Measurements from ENCODE around the gene IST1. TPM values are rescaled to one million over a fixed set of nuclear protein-coding genes. Genes with fewer than 3 reads are reported as not detected.
A peak's percentile ranks its signal among the peaks of the same experiment; 100 is the strongest.

Gene IST1
- total RNA-seq, result 100 to 1,000 TPM; 206 to 209 TPM

DNA sequence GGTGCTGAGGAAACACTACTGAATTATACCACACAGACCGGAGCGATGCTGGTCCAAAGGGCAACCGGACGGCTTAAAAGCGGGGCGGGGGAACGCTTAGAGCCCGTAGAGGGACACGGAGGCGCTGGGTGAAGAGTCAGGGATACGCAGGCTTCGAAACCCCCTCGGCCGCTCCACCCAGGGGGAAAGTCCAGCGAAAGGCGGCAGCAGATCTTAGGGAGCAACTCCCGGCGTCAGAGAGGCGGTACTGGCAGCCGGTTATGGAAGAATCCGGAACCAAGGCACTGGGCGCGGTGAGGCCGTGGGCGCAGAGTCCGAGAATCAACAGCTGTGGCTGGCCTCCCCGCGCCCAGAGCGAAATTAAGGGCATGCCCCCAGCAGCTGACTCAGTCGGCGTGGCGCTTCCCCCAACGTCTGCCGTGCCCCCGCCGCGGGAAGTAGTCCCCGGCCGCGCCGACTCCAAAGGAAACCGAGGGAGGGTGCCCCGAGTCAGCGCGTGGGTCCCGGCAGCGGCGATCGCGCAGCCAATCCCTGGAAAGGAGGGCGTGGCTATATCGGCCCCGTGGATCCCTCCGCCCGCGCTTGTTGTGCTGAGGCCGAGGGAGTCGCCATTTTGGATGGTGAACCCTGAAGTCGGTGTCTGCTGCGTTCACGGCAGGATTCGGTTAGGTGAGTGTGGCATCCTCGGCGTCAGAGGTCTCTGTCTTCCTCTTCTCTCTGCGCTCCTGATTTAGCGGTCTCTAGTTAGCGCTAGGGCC is at the start of gene IST1:
Gene IST1 (plus strand): TSS at position 611 of the 758 bp plus-strand sequence. CDS start 20,110 bp downstream, outside the sequence.
- Mint-ChIP-seq H3K27ac (peak within 1 kb of the TSS; percentile 97), H3K9me3 (ENCODE audit: low read depth) (no peaks in the 10 kb centered on the region), H3K27me3 (no peaks in the 10 kb centered on the region), H3K4me1 (peaks cover 30% of the 10 kb centered on the region), H3K4me3 (peak within 1 kb of the TSS; percentile 98), H3K36me3 (peaks cover 7% of the 10 kb centered on the region)
- ATAC-seq, result peak; percentile 95
- DNase-seq, result peak; percentile 99
- CTCF ChIA-PET, result interaction anchor here (1.0 to 7.5 kb wide), 4 partner anchors 10 to 66 kb away, joined by 3 to 92 read pairs (median 4); partner anchors contain the start of gene ZNF821

DNA sequence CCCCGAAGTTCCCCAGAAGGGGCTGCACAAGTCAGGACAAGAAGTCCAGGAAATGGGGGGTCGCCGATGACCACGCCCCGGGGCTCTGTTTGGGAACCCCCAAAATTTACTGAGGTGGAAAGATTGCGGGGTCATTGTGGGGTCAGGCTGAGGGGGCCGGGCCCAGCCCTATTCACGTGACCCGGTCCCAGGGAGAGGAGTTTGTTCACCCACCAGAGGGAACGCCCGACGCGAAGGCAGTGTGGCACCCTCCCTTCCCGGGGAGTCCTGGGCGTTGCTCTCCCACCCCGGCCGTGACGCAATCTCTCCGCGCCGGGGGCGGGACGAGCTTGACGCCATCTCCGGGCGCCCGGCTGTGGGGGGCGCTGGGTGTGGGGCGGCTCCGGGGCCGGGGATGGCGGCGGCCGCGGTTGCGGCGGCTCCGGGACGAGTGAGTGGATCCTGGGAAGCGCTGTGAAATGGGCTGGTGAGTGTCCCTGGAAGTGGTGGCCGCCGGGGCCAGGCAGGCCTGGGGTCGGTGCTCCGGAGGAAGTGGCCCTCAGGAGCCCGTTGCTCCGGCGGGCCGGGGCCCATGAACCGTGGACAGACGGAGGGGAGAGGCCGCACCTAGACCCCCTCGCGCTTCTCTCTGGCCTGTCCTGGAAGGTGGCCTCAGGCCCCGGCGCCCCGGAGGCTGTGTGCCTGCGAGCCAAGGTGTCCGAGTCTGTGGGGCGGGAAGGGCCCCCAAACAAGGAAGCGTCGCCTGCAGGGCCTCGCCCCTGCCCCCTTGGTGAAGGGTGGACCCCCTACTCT is 49.5 kb upstream of the IST1 start, which contains the start of gene ATXN1L:
Gene ATXN1L (plus strand): TSS at position 338 of the 792 bp plus-strand sequence. CDS start 3,765 bp downstream, outside the sequence.
- H3K4me1 Mint-ChIP-seq, result peaks cover 55% of the 10 kb centered on the region
- no peaks in the 10 kb centered on the region for H3K9me3 Mint-ChIP-seq (ENCODE audit: low read depth)
- H3K27ac Mint-ChIP-seq, result peak within 1 kb of the TSS; percentile 95
- H3K4me3 Mint-ChIP-seq, result peak within 1 kb of the TSS; percentile 86
- ATAC-seq (peak; percentile 94), DNase-seq (peak; percentile 95)
- CTCF ChIA-PET, result interaction anchor here (0.8 to 3.5 kb wide), 6 partner anchors 12 to 116 kb away, joined by 3 to 29 read pairs (median 3); partner anchors contain the start of genes AP1G1, IST1 and ZNF821
- peaks cover 24% of the 10 kb centered on the region for H3K36me3 Mint-ChIP-seq
- no peaks in the 10 kb centered on the region for H3K27me3 Mint-ChIP-seq

DNA sequence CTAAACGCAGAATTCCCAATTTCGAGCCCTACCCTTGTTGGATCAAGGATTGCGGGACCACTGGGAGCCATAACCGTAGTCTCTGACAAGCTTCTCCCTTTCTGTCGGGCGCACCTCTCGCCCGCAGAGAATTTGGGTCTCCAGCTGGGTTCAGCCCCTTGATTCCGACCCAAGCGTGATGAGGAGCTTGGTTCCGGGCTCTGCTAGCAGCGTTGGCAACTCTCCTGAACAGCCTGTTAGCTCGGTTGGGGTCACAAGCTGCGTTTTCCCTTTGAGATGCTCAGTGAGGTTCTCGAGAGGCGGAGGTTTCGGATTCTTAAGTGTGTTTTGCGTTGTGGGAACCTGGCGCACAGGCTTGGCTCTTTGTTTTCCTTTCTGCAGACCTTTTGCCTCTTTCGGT is 48.9 kb upstream of the IST1 start:
- Mint-ChIP-seq H3K4me1 (peaks cover 55% of the 10 kb centered on the region), H3K27me3 (no peaks in the 10 kb centered on the region), H3K36me3 (peaks cover 30% of the 10 kb centered on the region), H3K27ac (peak overlapping the region; percentile 95), H3K9me3 (ENCODE audit: low read depth) (no peaks in the 10 kb centered on the region), H3K4me3 (peak overlapping the region; percentile 86)
- ATAC-seq, result no peak
- CTCF ChIA-PET, result interaction anchor here (0.8 to 3.5 kb wide), 6 partner anchors 12 to 115 kb away, joined by 3 to 29 read pairs (median 3); partner anchors contain the start of genes AP1G1, IST1 and ZNF821
- DNase-seq, result peak; percentile 47

DNA sequence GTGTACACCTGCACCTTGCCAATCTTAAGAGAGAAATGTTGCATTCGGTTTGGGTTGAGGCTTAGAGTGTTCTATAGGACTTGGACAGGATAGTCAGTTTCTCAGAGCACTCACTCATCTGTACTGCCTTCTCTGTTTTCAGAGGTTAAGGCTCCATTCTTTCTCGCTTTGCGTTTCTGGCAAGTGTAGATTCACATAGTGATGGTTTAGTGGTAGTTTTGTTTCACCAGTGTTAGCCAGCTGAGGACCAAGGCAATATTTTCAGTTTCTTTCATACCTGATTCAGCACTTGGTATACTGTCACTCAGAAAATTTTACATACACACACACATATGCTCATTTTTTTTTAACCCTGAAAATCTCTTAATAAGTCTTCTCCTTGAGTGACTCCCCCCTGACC is 48.2 kb upstream of the IST1 start:
- Mint-ChIP-seq H3K27me3 (no peaks in the 10 kb centered on the region), H3K4me3 (peak overlapping the region; percentile 86), H3K36me3 (peaks cover 31% of the 10 kb centered on the region), H3K4me1 (peaks cover 56% of the 10 kb centered on the region), H3K27ac (peak overlapping the region; percentile 95), H3K9me3 (ENCODE audit: low read depth) (no peaks in the 10 kb centered on the region)
- ATAC-seq, result no peak
- CTCF ChIA-PET, result interaction anchor here (1.0 to 3.5 kb wide), 4 partner anchors 11 to 115 kb away, joined by 3 to 29 read pairs (median 6); partner anchors contain the start of gene ZNF821
- DNase-seq, result no peak

DNA sequence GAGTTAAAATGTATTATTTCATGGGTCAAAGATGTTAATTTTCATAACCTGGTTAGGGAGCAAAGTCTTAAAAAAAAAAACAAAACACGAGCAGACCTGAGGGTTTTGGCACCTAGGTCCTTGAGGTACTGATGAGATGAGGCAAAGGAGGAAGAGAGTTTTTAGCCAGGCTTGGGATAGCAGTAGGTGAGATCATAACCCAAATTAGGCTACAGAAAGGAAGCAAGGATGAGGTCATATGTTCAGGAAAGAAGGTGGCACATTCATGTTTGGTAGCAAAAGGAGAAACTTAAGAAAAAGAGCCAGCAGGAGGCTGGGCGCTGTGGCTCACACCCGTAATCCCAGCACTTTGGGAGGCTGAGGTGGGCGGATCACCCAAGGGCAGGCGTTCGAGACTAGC is 46.7 kb upstream of the IST1 start:
- peaks cover 57% of the 10 kb centered on the region for H3K4me1 Mint-ChIP-seq
- DNase-seq, result no peak
- no peak for ATAC-seq
- H3K4me3 Mint-ChIP-seq, result no peak overlapping the region
- peaks cover 34% of the 10 kb centered on the region for H3K36me3 Mint-ChIP-seq
- peak overlapping the region; percentile 13 for H3K27ac Mint-ChIP-seq
- no peaks in the 10 kb centered on the region for H3K27me3 Mint-ChIP-seq
- H3K9me3 Mint-ChIP-seq (ENCODE audit: low read depth), result no peaks in the 10 kb centered on the region
- CTCF ChIA-PET, result interaction anchor here (1.0 to 1.6 kb wide), 3 partner anchors 14 to 35 kb away, joined by 3 read pairs; partner anchors contain the start of gene ZNF821

DNA sequence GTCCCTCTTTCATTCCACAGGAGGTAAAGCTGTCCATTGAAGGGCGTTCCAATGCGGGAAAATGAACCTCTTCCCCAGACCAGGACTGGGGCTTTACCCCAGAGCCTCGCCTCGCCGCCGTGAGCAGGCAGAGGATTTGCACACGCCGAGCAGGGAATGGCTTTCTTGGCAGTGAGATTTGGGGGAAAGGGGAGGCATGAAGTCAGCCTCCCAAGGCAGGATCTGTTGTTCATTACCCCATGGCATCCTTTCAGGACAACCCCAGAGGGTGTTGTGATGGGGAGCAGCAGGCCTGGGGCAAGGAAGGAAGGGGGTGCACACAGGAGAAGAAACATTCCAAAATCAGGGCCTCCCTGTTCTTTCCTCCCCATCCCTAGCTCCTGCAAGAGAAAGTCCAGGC is 43.6 kb upstream of the IST1 start:
- H3K27ac Mint-ChIP-seq, result no peak overlapping the region
- DNase-seq (no peak), ATAC-seq (no peak)
- H3K4me3 Mint-ChIP-seq, result no peak overlapping the region
- no peaks in the 10 kb centered on the region for H3K27me3 Mint-ChIP-seq
- peaks cover 42% of the 10 kb centered on the region for H3K36me3 Mint-ChIP-seq
- CTCF ChIA-PET, result interaction anchor here (1.3 kb wide), 1 partner anchor 29 kb away, joined by 3 read pairs; no protein-coding TSS in a partner anchor
- peaks cover 72% of the 10 kb centered on the region for H3K4me1 Mint-ChIP-seq
- H3K9me3 Mint-ChIP-seq (ENCODE audit: low read depth), result no peaks in the 10 kb centered on the region

DNA sequence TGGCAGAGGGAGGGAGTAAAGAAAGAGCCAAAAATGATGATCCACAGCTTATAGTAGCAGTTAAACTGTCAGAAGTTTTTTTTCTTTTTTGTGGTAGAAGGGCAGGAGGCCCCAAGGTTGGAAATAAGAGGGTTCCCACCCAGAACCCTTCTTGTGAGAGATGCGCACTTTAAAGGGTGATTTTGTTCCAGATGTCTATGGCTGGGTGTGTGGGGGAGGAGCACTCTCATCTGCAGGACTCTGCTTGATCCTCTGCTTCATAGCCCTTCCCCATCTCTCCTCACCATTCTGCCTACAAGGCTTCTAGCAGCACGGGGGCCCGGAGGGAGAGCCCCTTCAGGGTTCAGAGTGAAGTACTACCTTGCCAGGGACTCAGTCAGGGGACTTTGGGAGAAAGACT is 43.2 kb upstream of the IST1 start:
- Mint-ChIP-seq H3K4me3 (no peak overlapping the region), H3K27ac (no peak overlapping the region), H3K36me3 (peaks cover 42% of the 10 kb centered on the region), H3K4me1 (peaks cover 72% of the 10 kb centered on the region), H3K27me3 (no peaks in the 10 kb centered on the region), H3K9me3 (ENCODE audit: low read depth) (no peaks in the 10 kb centered on the region)
- CTCF ChIA-PET, result interaction anchor here (1.3 kb wide), 2 partner anchors 29 to 31 kb away, joined by 3 read pairs; no protein-coding TSS in a partner anchor
- no peak for DNase-seq
- ATAC-seq, result no peak

DNA sequence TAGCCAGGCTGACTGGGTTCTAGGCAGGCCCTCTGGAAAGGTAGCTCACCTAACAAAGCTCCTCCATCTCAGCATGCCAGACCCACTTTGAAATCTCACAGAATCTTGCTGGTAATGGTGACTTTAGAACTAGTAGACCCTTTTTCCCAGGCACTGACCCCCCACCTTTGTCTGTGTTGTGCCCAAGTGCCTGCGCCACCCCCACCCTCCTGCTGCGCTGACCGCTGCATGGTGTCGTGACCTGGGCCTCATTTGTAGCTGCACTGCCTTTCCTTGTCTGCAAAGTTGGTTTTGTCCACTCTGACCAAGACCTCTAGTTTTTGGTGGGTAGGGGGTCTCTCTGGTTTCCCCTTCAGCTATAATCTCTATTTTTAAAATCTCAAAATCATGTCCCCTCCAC is 42.8 kb upstream of the IST1 start:
- Mint-ChIP-seq H3K4me1 (peaks cover 72% of the 10 kb centered on the region), H3K36me3 (peaks cover 46% of the 10 kb centered on the region), H3K4me3 (no peak overlapping the region), H3K9me3 (ENCODE audit: low read depth) (no peaks in the 10 kb centered on the region), H3K27ac (no peak overlapping the region), H3K27me3 (no peaks in the 10 kb centered on the region)
- ATAC-seq, result no peak
- CTCF ChIA-PET, result interaction anchor here (1.3 kb wide), 2 partner anchors 28 to 30 kb away, joined by 3 read pairs; no protein-coding TSS in a partner anchor
- no peak for DNase-seq

DNA sequence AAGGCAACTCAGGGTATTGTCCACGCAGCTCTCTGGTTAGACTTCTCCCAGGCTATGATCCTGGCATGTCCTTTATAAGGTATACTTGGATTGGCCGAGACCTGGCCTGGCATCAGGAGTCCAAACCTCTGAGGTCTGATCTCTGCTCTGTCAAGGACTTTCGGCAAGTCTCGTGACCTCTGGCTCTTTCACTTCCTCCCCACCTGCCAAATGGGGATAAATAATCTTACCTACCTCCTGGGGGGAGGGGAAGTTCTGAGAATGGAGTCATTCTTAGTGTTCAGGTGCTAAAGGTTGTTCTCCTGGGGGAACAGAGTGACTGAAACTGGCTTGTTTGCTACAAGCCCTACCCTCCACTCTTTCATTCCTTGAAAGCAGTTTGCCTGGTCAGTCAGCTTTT is 41.9 kb upstream of the IST1 start:
- H3K36me3 Mint-ChIP-seq, result peaks cover 43% of the 10 kb centered on the region
- H3K4me1 Mint-ChIP-seq, result peaks cover 66% of the 10 kb centered on the region
- ATAC-seq (no peak), DNase-seq (no peak)
- H3K27me3 Mint-ChIP-seq, result no peaks in the 10 kb centered on the region
- no peaks in the 10 kb centered on the region for H3K9me3 Mint-ChIP-seq (ENCODE audit: low read depth)
- CTCF ChIA-PET, result interaction anchor here (1.3 kb wide), 1 partner anchor 29 kb away, joined by 3 read pairs; no protein-coding TSS in a partner anchor
- no peak overlapping the region for H3K4me3 Mint-ChIP-seq
- H3K27ac Mint-ChIP-seq, result peak overlapping the region; percentile 63

DNA sequence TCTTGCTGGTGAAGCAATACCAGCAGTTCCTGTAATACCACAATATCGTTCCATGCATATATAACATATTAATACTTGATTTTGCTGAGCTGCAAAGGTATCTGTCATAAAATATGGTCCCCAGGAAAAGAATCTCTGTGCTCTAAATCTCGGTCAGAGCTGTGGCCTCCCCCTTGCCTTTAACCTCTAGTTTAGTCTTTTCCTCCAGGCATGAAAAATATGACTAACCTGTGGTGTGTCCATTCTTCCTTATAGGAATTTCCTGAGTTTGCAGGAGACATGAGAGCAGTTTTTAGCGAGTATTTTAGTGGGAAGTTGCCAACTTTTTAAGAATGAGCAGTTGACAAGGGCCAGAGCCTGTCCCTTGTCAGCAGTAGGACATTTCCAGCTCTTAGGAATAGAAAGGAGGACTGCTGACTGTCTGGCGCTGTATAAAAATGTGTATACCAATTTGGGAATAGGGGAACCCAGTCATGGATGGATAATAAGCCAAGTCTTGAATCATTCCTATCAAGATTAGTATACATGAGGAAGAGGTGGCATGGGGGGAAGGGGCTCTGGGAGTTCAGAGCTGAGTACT is 40.9 kb upstream of the IST1 start:
- peaks cover 67% of the 10 kb centered on the region for H3K4me1 Mint-ChIP-seq
- no peak overlapping the region for H3K4me3 Mint-ChIP-seq
- H3K27ac Mint-ChIP-seq, result peak overlapping the region; percentile 86
- CTCF ChIA-PET, result interaction anchor here (5.6 kb wide), 1 partner anchor 28 kb away, joined by 40 read pairs; the partner anchor contains the start of gene ZNF821
- peaks cover 47% of the 10 kb centered on the region for H3K36me3 Mint-ChIP-seq
- DNase-seq, result no peak
- H3K9me3 Mint-ChIP-seq (ENCODE audit: low read depth), result no peaks in the 10 kb centered on the region
- H3K27me3 Mint-ChIP-seq, result no peaks in the 10 kb centered on the region
- no peak for ATAC-seq

DNA sequence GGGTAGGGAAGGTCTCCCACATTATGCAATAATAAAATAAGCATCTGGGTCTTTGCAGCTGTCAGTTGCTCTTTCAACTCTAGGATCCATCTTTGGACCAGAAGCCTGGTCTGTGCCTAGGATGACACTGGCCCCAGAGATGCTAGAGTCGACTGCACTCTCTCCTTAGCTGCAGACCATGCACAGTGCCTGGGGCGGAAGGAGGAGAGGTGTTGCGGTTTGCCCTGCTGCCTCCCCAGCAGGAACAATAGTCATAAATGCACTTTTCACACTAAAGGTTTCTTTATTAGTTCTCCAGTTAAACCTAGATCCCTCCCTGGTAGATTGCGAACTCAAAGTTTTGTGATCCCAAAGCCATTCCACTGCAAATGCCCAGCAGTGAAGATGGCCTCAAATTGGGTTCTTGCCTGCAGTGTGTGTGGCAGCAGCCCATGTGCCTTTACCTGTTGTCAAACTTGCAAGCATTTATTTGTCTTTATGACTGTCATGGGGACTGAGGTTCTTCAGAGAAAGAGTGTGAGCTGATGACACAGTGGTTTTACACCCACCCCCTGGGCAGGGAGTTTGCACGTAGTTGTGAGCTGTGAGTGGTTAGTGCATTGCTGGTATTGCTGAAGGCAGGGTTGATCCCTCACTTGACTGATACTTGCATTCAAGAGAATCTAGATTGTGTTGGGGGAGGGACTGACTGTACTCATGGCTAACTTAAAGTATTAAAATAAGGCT is 39.2 kb upstream of the IST1 start:
- Mint-ChIP-seq H3K4me3 (peak overlapping the region; percentile 37), H3K36me3 (peaks cover 35% of the 10 kb centered on the region), H3K27ac (peak overlapping the region; percentile 86), H3K9me3 (ENCODE audit: low read depth) (no peaks in the 10 kb centered on the region), H3K27me3 (no peaks in the 10 kb centered on the region), H3K4me1 (peaks cover 67% of the 10 kb centered on the region)
- DNase-seq (peak; percentile 80), ATAC-seq (peak; percentile 87)
- CTCF ChIA-PET, result interaction anchor here (0.9 to 5.6 kb wide), 3 partner anchors 14 to 26 kb away, joined by 4 to 40 read pairs (median 4); partner anchors contain the start of gene ZNF821
